IPS-NIHi7 (cell line): Measurements from ENCODE around the gene NUBP1.
"Not testable (repeated sequence)": the region's sequence is repeated elsewhere in the genome, so short reads cannot be mapped to it uniquely, and the experiment has no call there.

Experiments
- DNase-seq: peaks from one replicate; pipeline ENCODE4 v3.0.0; 2012; ENCODE audit warnings: mixed read lengths; ENCODE audit errors: extremely low spot score

NUBP1 gene

DNA sequence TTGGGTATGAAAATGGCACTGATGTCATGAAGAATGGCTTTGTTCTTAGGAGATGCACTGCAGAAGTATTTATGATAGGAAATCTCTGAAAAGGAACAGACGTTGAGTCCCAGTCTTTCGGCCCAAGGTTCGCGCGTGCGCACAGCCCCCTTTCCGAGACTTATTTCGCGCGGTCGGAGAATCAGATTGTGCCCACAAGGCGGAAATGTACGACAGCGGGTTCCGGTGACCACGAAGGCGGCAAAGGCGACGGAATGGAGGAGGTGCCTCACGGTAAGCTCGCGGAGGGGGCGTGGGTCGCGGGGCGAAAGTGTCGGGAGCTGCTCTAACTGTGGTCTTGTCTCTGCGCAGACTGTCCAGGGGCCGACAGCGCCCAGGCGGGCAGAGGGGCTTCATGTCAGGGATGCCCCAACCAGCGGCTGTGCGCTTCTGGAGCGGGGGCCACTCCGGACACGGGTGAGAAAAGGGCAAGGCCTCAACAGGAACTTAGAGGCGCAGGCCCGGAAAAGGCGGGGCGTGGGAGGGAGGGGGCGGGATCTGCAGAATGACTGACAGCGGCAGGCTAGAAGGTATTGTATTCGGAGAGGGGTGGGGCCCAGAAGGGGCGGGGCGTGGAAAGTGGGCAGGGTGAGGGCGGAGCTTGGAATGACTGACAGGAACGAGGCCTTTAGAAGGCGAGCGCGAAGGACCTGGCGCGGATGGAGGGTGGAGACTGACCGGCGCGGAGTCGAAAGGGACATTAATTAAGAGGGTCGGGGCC is at the start of gene NUBP1:
NUBP1 (plus strand) TSS at position 233 of the 760 bp plus-strand sequence; CDS start at position 255, 22 bp downstream.
- peak; percentile 99 for DNase-seq

DNA sequence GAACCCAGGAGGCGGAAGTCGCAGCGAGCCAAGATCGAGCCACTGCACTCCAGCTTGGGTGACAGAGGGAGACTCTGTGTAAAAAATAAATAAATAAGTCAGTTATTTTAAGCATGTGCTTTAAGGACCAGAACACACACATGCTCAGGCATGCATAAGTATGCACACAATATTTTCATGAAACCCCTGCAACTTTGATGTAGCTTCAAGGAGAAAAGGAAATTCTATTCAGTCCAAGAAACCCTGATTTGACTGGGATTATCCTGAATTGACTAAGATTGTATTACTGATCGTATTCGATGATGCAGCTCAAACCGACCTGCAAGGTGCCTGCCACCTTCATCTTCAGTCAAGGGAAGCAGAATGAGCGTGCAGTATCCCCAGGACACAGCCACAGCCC is 49.8 kb upstream of the NUBP1 start:
- DNase-seq = no peak

DNA sequence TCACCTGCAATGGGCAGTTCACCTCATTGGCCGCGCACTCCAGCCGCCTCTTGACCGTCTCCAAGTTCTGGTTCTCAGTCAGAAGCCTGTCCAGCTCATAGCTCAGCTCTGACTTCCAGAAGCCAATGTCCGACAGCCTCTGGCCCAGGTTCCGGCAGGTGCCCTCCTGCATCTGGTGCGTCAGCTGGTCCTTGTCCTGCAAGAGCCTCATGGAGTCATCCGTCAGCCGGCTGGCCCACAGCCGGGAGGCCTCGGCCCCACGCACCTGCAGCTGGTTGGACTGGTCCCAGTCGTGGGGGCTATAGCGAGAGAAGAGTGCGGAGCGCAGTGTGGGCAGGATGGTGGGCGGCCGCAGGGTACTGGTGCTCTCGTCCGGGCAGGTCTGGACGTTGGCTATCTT is 49.3 kb upstream of the NUBP1 start:
- DNase-seq = no peak

DNA sequence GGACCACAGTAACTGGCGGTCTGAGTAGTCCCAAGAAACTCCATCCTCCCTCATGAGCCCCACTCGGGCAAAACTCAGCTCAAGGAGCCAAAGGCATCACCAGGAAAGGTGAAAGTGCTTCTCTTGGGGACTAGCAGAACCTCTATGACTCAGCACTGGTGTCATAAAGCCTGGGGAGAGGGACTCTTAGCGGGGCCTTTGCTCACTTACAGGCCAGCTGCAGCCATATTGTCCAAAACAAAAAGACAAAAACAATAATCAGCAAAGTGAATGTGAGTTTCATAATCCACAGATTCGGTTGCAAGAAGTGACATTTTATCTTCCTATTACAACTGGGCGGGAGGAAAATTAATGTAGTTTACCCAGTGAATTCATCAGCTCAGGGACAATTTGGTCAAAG is 48.8 kb upstream of the NUBP1 start, which contains the start of gene TEKT5:
TEKT5 (minus strand) TSS at position 101 of the 400 bp plus-strand sequence; CDS start at position 44, 57 bp downstream.
- DNase-seq = no peak

DNA sequence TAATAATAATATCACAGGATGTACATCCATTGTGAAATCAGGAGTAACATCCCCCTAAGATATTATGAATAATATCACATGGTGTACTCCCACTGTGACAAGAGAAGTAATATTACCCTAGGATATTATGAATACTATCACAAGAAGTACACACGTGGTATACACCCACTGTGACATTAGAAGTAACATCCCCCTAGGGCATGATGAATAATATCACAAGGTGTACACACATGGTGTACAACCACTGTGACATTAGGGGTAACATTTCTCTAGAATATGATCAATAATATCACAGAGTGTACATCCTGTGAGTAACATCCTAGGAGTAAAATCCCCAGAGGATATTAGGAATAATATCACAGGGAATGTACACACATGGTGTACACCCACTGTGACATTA is 43.9 kb upstream of the NUBP1 start:
- no peak for DNase-seq

DNA sequence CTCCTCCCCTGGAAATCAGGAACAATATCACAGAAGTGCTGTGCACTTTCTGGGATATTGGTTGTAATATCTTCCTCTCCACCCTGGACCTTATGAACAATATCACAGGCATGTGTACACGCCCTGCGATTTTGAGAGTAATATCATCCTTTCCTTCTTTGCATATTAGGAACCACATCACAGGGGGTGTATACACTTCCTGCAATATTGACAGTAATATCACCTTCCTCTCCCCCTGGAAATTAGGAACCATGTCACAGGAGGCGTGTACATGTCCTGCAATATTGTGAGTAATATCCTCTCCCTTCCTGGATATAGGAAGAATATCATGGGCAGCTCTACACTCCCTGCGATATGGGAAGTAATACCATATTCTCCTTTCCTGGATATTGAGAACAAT is 34.7 kb upstream of the NUBP1 start:
- no peak for DNase-seq

DNA sequence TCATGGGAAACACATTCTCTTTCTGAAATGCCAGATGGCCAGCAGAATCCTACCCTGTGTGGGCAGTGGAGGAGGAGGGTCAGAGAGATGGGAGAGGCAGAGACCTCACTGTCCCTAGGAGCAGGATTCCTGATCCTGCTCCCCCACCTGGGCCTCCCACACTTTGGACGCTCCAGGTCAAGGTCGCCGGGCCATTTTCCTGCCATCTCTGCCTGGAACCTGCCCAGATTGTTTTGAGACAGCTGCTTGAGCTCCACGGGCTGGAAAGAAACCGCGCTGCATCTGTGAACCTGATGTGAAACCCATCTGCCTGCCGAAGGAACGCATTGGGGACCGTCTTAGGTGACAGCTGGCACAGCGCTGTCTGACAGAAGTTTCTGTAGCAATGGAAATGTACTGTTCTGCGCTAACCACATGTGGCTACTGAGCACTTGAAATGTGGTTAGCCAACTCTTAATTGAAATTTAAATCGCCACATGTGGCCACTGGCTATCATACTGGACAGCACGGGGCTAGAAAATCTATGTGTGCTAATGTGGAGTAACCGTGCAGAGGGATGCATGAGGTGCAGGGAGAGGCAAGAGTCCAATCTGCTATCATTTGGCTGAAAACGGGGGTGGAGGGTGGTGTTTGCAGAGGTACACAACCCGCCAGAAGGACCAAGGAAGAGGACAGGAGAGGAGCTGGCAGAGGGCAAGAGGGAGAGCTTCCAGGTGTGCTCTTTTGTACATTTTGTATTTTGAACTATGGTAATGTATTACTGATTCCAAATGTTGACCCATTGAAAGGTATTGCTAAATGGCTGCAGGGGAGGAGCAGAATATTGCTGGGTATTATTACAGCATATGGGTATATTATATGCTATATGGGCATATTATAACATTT is 15.4 kb upstream of the NUBP1 start:
- DNase-seq = no peak

DNA sequence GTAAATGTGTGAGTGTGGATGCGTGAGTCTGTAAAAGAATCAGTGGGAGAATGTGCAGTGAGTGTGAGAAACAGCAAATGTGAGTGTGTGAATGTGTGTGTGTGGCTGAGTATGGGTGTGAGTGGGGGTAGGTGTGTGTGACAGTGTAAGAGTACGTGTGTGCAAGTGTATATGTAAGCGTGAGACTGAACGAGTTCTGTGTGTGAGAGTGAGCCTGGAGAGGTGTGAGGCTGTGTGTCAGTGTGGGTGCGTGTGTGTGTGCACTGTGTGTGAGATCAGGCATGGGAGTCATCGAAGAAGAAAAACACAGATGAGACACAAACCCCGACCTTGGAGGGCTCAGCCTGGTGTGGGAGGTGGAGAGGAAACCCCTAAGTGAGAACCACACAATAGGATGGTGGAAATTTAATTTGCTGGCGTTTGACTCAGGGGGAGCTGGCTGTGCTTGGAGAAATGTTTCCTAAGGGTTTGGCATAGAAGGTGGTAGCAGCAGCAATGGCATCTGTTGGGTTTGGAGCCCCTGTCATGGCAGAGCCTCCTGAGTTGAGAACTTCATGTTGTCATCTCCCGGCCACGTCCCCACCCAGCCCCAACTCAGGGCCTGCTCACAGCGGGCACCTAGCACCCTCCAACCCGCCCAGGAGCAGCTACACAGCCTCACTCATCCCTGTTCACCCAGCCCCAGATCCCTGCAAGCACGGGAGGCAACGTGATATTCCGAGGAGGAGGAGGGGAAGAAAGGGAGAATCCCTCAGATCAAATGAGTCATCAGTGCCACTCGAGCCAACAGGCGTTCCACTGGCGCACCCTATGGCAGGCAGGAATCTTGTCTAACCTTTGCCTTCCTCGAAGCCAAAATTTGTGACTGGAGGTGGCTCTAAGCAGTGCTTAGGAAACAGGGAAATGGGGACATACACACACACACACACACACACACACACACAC is 14.3 kb upstream of the NUBP1 start:
- DNase-seq = no peak

DNA sequence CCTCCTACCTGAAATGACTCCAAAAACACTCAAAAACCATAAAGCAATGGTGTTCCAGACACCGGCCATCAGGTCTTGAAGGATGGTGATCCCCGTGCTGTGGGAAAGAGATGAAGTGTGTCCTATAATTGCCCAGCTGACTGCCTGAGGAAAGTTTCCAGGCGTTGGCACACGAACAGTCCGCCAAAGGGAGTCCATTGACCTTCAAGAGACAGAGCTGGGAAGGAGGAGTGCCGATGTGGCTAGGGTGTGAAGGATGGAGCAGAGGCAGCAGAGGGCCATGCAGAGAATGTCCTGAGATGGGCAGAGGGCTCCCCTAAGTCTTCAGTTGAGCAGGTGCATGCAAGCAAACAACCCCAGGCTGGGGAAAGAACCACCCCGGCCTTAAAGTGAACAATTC is 11.9 kb upstream of the NUBP1 start:
- DNase-seq = no peak

DNA sequence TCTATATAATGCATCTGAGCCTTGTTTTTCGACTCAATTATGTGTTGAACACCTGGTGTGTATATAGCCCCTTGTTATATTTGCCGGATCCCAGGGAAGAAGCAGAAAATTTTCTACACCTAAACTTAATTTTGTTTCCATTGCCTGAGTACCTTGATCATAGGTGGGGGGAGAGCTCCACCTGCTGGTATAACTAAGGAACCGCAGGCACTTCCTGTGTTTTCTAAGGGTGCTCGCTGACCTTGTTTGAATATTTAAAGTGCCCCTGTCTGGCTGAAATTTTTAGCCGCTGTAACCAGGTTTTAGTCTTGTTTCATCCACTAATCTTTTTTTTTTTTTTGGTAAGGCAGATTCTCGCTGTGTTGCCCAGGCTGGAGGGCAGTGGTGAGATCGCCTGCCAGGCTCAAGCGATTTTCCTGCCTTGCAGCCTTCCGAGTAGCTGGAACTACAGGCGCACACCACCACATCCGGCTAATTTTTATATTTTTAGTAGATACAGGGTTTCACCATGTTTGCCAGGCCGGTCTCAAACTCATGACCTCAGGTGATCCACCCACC is 6.5 kb upstream of the NUBP1 start:
- peak; percentile 78 for DNase-seq

DNA sequence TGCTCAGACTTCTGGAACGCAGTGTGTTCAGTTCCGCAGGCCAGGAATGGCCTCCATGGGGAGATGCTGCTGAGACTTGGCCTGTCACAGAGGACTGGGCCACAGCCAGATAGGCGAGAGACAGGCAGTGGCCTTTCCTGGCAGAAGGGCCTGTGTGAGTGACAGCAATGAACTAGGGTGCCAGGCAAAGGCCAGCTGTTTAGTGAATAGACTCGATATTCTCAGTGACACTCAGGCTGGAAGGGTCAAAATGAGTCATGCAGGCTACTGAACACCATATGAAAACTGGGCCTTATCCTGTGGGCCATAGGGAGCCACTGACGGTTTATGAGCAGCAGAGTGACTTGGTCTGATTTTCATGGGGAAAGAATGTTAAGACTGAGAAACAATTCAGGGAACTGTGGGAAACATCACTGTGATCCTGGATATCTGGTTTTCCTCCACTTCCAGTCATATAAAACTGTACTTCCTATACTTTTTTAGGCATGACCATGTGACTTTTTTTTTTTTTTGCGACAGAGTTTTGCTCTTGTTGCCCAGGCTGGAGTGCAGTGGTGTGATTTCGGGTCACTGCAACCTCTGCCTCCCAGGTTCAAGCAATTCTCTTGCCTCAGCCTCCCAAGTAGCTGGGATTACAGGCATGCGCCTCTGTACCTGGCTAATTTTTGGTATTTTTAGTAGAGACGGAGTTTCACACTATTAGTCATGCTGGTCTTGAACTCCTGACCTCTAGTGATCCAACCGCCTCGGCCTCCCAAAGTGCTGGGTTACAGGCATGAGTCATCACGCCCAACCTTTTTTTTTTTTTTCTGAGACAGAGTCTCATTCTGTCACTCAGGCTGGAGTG is 5.2 kb upstream of the NUBP1 start:
- DNase-seq = no peak

DNA sequence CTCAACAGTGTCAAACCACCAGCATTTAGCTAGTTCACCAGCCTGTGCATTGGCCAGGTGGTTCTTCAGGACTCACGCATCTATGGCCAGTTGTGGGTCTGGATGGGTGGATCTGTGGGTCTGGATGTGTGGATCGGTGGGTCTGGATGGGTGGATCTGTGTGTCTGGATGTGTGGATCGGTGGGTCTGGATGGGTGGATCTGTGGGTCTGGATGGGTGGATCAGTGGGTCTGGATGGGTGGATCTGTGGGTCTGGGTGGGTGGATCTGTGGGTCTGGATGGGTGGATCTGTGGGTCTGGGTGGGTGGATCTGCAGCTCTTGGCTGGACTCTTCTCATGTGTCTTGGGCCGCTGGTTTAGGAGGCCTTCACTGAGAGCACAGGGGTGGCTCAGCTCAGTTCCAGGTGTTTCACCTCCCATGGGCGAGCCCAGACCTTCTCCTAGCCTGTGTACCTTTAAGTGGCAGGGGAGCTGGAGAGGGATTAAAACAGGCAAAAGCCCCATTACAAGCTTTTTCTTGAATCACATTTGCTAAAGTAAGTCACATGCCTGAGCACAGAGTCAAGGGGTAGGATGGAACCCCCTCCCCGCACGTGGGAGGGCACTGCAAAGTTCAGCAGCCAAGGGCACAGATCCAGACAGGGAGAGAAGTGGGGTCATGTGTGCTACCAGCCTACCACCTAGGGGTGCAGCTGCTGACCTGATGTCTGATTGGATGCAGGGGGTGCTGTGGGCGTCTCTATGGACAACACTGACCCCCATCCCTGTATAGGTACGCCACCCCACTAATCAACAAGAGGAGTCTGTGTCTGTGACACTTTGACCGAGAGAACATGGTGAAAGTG is 3.4 kb upstream of the NUBP1 start:
- DNase-seq = no peak

DNA sequence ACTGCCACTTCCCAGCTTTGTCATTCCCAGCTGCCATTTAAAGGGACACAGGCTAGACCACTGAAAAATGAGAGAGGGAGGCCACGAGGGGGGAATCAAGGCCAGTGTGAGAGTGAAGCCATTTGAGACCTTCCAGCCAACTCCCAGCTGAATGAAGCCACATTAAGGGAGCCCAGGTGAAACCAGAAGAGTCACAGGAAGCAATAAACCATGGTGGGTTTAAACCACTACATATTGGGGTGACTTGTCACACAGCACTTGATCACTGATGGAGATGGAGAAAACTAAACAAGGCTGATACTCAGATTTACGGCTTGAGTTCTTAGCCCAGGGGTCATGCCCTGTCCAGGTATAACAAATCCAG is 2.8 kb upstream of the NUBP1 start:
- DNase-seq = no peak

DNA sequence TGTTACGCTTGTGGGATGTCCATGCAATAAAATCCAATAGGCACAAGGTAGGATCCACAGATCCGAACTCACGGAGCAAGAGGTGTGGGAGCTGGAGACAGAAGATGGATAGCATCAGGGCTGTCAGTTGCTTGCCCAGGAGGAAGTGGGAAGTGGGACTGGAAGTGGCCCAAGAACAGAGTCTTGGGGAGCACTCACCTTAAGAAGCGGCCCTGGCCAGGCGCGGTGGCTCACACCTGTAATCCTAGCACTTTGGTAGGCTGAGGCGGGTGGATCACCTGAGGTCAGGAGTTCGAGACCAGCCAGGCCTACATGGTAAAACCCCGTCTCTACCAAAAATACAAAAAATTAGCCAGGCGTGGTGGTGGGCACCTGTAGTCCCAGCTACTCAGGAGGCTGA is 2.4 kb upstream of the NUBP1 start:
- not testable (repeated sequence) for DNase-seq

DNA sequence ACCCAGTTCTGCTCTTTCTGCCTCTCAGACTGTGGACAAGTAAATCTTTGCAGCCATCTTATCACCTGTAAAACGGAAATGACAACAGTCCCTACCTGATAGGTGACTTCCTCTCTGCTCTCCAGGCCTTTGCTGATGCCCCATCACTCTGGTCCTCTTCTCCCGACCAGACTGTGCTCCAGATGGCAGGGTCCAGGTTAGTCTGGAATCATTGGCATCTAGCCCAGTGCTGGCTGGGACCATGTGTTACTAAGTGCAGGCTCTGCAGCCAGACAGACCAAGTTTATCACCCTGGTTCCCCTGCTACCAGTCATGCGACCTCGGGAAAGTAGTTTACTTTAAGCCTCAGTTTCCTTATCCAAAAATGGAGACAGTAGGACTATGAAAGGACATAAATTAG is 1.8 kb upstream of the NUBP1 start:
- no peak for DNase-seq

DNA sequence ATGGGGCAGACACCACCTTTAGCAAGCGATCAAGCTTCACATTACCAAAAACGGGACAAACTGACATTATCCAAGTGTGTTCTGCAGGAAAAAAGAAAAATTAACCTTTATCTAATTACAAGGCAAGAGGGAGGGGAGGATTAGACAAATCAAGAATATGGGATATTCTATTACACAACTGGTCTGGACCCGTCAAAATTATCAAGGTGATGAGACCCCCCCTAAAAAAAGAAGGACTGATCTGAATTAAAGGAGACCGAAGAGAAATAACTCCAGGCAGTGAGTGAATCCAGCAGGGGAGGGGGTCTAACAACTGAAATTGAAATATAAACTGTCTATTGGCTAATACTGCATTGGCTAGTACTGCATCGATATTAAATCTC is 424 bp upstream of the NUBP1 start:
- no peak for DNase-seq

DNA sequence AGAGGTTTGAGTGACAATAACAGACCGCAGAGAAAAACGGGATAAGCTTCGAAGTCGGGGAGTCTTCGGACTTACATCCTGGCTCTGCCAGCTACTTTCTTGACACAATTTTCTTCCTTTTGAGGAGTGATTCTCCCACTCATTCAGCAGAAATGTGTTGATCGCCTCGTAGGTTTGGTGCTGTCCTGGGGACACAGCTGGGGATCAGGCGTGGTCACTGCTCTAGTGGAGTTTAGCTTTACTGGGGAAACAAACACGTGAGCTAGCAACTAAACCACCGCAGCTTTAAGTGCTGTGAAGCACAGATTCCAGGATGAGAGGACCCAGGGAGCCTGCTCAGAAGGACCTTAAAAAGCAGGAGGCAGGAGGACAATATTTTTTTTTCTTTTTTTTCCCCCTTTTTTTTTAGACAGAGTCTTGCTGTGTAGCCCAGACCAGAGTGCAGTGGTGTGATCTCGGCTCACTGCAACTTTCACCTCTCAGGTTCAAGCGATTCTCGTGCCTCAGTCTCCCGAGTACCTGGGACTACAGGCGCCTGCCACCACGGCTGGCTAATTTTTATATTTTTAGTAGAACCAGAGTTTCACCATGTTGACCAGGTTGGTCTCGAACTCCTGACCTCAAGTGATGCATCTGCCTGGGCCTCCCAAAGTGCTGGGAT is 858 bp downstream of the NUBP1 start:
- DNase-seq = no peak

DNA sequence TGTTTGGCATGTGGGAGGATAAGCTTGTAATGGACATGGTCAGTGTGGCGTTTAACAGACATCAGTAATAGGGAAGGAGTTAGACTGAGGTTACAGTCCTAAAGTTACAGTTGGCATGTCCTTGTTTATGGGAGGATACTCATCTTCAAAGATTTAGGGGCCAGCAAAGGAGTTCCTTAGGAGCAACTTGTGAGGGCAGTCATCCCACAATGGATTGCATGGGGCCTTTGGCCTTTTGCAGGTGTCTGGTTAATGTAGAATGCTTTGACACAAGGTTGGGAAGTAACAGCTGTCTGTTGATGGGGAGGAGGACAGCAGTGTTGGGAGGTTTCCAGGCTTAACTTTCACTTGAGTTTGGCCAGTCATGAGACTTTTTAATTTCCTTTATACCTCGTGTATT is 2.2 kb downstream of the NUBP1 start:
- no peak for DNase-seq

DNA sequence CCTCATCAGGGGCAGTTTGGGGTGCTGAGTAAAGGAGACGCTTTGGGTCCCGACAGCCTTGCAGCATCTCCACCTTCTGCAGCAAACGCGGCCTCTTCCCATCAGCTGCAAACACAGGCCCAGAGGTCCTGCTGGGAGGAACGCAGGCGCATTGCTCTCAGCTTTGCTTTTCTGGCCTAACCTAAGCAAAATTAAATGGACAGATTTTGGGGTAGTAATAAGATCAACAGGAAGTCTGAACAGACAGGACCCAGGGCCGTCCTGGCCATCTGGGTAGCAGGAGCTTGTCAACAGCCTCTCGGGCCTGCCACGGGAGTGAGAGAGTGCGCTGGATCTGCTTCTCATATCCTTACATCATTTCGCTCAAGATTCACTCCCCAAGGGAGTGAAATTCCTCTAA is 7.2 kb downstream of the NUBP1 start:
- no peak for DNase-seq
